Keratinocyte (primary cell): Measurements from ENCODE around the gene MZT1. TPM values are rescaled to one million over a fixed set of nuclear protein-coding genes. Genes with fewer than 3 reads are reported as not detected.

Experiments used
- DNase-seq: peaks from one replicate; pipeline ENCODE4 v3.0.0-alpha.2; 2011; ENCODE audit warnings: low read depth, missing footprints, low spot score
- FAIRE-seq: peaks from 2 replicates; lab custom pipeline; 2011; peaks lifted over from hg19 to GRCh38; lab: Jason Lieb, UNC
- H2AFZ ChIP-seq: 2 replicates; pipeline ENCODE4 v1.6.0; 2012; ENCODE audit warnings: low read length, control low read depth, inconsistent platforms; ENCODE audit not compliant: control insufficient read depth
- H3K27ac ChIP-seq: 2 replicates; pipeline ENCODE4 v1.5.1; 2011; ENCODE audit warnings: low read length; ENCODE audit not compliant: control insufficient read depth, insufficient read depth
- H3K27me3 ChIP-seq: 3 replicates; pipeline ENCODE4 v1.6.0; 2011; ENCODE audit warnings: low read length; ENCODE audit not compliant: control insufficient read depth, insufficient read depth; ENCODE audit errors: extremely low read depth
- H3K36me3 ChIP-seq, 2 experiments: 2 replicates in 1 of 2; 3 replicates in 1 of 2; pipeline ENCODE4 v1.5.1; 2011; ENCODE audit warnings: low read length in 2 of 2, mild to moderate bottlenecking in 1 of 2; ENCODE audit not compliant: control insufficient read depth in 2 of 2, insufficient read depth in 2 of 2; ENCODE audit errors: extremely low read depth in 1 of 2
- H3K4me1 ChIP-seq: 3 replicates; pipeline ENCODE4 v1.5.1; 2011; ENCODE audit warnings: low read length; ENCODE audit not compliant: control insufficient read depth, insufficient read depth; ENCODE audit errors: extremely low read depth
- H3K4me2 ChIP-seq: 3 replicates; pipeline ENCODE4 v1.6.0; 2011; ENCODE audit warnings: low read depth, low read length; ENCODE audit not compliant: control insufficient read depth, insufficient read depth; ENCODE audit errors: extremely low read depth
- H3K4me3 ChIP-seq, 3 experiments: fragments of 200-600 bp in 1 of 3; sonication (generic) in 1 of 3; 2 replicates in 2 of 3; 3 replicates in 1 of 3; pipeline ENCODE4 v1.5.1; 2011 to 2016; ENCODE audit warnings: low read length in 3 of 3, mild to moderate bottlenecking in 3 of 3, control low read depth in 2 of 3, inconsistent platforms in 1 of 3, low read depth in 1 of 3, mixed read lengths in 1 of 3, mixed run types in 1 of 3, moderate library complexity in 1 of 3; ENCODE audit not compliant: control insufficient read depth in 2 of 3, insufficient read depth in 2 of 3; ENCODE audit errors: extremely low read depth in 1 of 3
- H3K79me2 ChIP-seq: 2 replicates; pipeline ENCODE4 v1.6.0; 2012; ENCODE audit warnings: low read length; ENCODE audit not compliant: control insufficient read depth, insufficient read depth
- H3K9ac ChIP-seq: 3 replicates; pipeline ENCODE4 v1.6.0; 2011; ENCODE audit warnings: low read length; ENCODE audit not compliant: control insufficient read depth, insufficient read depth; ENCODE audit errors: extremely low read depth
- H3K9me1 ChIP-seq: 3 replicates; pipeline ENCODE4 v1.6.0; 2011; ENCODE audit warnings: low read length; ENCODE audit not compliant: control insufficient read depth, insufficient read depth; ENCODE audit errors: extremely low read depth
- H3K9me3 ChIP-seq: 2 replicates; pipeline ENCODE4 v1.5.1; 2012; ENCODE audit warnings: low read depth, low read length; ENCODE audit not compliant: control insufficient read depth
- H4K20me1 ChIP-seq: 3 replicates; pipeline ENCODE4 v1.6.0; 2011; ENCODE audit warnings: low read length; ENCODE audit not compliant: control insufficient read depth, insufficient read depth; ENCODE audit errors: extremely low read depth
- EZH2 ChIP-seq: IDR thresholded peaks from one replicate; pipeline ENCODE4 v1.6.1; 2012; ENCODE audit warnings: inconsistent platforms, mild to moderate bottlenecking, low read length, moderate library complexity
- dilution Hi-C: fragments of 300-500 bp; cut with MboI; formaldehyde crosslinking; loops from one replicate; pipeline ENCODE4 v1.7.0; 2020; ENCODE audit warnings: low sequenced_read_pairs; ENCODE audit not compliant: extremely low pct_ligation_motif_present
- polyA plus RNA-seq, 5 experiments: library from polyadenylated mRNA; depleted of rRNA in 3 of 5; stranded (reverse) in 3 of 5; stranded (forward) in 1 of 5; unstranded in 1 of 5; fragments of >200 nt; gene quantifications; 1 replicate in 1 of 5; 2 replicates in 3 of 5; 3 replicates in 1 of 5; pipeline versions ENCODE4 v1.2.1 to v1.2.3, GENCODE V29; 2011 to 2012; ENCODE audit warnings: missing spikeins in 2 of 5, low read depth in 1 of 5, low replicate concordance in 1 of 5
- TF ChIP-seq, protein P1 (sequence below), 3 experiments: IDR thresholded peaks in 1 of 3; conservative IDR thresholded peaks in 1 of 3; optimal IDR thresholded peaks in 1 of 3; 2 replicates in 2 of 3; 3 replicates in 1 of 3; pipeline versions ENCODE3 to v1.5.1; 2011; ENCODE audit warnings: low read length in 3 of 3, mild to moderate bottlenecking in 3 of 3, moderate library complexity in 2 of 3, control low read depth in 1 of 3, inconsistent platforms in 1 of 3; ENCODE audit not compliant: insufficient read depth in 2 of 3; ENCODE audit errors: extremely low read depth in 1 of 3

Gene MZT1
- polyA plus RNA-seq, 1 donor (not counting 4 experiments of a cell fraction or from before 2014, with no cell fraction given), result 13.7 TPM

DNA sequence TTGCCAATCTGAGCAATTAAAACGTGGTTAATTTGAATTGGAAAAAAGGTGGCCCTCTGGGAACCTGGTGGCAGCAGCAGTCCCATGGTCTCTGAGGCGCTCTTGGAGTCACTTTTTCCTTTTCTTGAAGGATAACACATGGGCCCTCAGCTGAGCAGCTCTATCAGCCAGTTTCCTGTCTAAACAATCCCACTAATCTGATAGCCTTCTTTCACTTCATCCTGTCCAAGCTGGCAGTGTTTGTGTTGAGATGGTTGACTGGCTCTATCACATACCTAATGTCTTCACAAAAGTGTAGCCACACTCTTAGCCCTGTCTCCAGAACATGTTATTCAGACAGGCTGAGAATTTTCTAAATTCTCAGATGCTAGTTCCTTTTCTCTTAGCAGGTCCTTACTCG is 10.7 kb downstream of the MZT1 start:
- Histone ChIP-seq H3K27ac (no peak overlapping the region), H3K27me3 (no peaks in the 10 kb centered on the region), H3K4me1 (no peaks in the 10 kb centered on the region), H4K20me1 (no peaks in the 10 kb centered on the region), H3K79me2 (peaks cover 57% of the 10 kb centered on the region), H3K4me3 (no peak overlapping the region), H3K36me3 (peaks cover 1 to 19% of the 10 kb centered on the region in 2 experiments), H3K9me1 (no peaks in the 10 kb centered on the region), H3K4me2 (no peak overlapping the region), H3K9ac (no peak overlapping the region), H2AFZ (no peak overlapping the region), H3K9me3 (no peaks in the 10 kb centered on the region)
- dilution Hi-C loops, result no loop called here
- DNase-seq (no peak), FAIRE-seq (no peak)
- TF ChIP-seq EZH2, result no peak
- TF ChIP-seq, protein P1, sequence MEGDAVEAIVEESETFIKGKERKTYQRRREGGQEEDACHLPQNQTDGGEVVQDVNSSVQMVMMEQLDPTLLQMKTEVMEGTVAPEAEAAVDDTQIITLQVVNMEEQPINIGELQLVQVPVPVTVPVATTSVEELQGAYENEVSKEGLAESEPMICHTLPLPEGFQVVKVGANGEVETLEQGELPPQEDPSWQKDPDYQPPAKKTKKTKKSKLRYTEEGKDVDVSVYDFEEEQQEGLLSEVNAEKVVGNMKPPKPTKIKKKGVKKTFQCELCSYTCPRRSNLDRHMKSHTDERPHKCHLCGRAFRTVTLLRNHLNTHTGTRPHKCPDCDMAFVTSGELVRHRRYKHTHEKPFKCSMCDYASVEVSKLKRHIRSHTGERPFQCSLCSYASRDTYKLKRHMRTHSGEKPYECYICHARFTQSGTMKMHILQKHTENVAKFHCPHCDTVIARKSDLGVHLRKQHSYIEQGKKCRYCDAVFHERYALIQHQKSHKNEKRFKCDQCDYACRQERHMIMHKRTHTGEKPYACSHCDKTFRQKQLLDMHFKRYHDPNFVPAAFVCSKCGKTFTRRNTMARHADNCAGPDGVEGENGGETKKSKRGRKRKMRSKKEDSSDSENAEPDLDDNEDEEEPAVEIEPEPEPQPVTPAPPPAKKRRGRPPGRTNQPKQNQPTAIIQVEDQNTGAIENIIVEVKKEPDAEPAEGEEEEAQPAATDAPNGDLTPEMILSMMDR (optimal IDR thresholded peaks at IDR 0.05 in 1 of 3, IDR thresholded peaks at IDR 0.05 in 1 of 3, conservative IDR thresholded peaks at IDR 0.05 in 1 of 3; ENCODE audit: extremely low read depth in 1 of 3, insufficient read depth in 2 of 3, low read length in 3 of 3), result no peak

DNA sequence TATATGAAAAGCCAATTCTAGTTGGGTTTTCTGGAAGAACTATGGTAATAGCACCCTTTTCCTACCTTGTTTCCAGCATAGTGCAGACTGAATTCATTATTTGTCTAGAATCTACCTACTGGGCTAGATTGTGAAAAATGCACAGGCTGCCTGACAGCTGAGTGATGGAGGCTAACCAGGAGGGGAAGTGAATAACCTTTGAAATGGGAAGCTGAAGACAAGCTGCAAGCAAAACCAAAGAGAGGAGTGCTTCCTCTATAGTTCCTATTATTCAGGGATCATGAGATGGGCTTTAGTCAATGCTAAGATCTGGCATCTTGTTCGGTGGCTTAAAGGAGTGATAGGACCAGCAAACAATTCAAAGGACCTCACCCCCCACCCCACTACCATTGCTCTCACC is 26.9 kb downstream of the MZT1 start:
- Histone ChIP-seq H3K79me2 (no peaks in the 10 kb centered on the region), H3K9me1 (no peaks in the 10 kb centered on the region), H3K27me3 (no peaks in the 10 kb centered on the region), H3K27ac (no peak overlapping the region), H3K9me3 (no peaks in the 10 kb centered on the region), H2AFZ (no peak overlapping the region), H3K9ac (no peak overlapping the region), H3K36me3 (no peaks in the 10 kb centered on the region), H3K4me3 (no peak overlapping the region), H3K4me1 (no peaks in the 10 kb centered on the region), H4K20me1 (no peaks in the 10 kb centered on the region), H3K4me2 (no peak overlapping the region)
- no peak for TF ChIP-seq EZH2
- TF ChIP-seq, protein P1 (optimal IDR thresholded peaks at IDR 0.05 in 1 of 3, IDR thresholded peaks at IDR 0.05 in 1 of 3, conservative IDR thresholded peaks at IDR 0.05 in 1 of 3; ENCODE audit: extremely low read depth in 1 of 3, insufficient read depth in 2 of 3, low read length in 3 of 3), result no peak
- DNase-seq, result no peak
- dilution Hi-C loops, result no loop called here
- FAIRE-seq, result no peak
